Sigmoid colon (tissue), 7 donors: Measurements from ENCODE around the gene AKAP9. TPM values are rescaled to one million over a fixed set of nuclear protein-coding genes. Genes with fewer than 3 reads are reported as not detected.

ENCODE experiments used
- DNase-seq: peaks from one replicate; pipeline ENCODE4 v3.0.0-alpha.2; 2019
- H3K27ac ChIP-seq, 4 donors: fragments of 200-600 bp; sonication (generic); one replicate each; pipeline ENCODE4 v1.5.1; 2016 to 2019; ENCODE audit warnings: mild to moderate bottlenecking in 1 of 4
- H3K27me3 ChIP-seq, 3 donors: fragments of 200-600 bp; sonication (generic); one replicate each; pipeline ENCODE4 v1.5.1; 2019; ENCODE audit warnings: mild to moderate bottlenecking in 1 of 3
- H3K36me3 ChIP-seq, 4 donors: fragments of 200-600 bp; sonication (generic); one replicate each; pipeline ENCODE4 v1.5.1; 2016 to 2019
- H3K4me1 ChIP-seq, 4 donors: fragments of 200-600 bp; sonication (generic); one replicate each; pipeline ENCODE4 v1.5.1; 2017 to 2019
- H3K4me3 ChIP-seq, 4 donors: fragments of 200-600 bp; sonication (generic); one replicate each; pipeline ENCODE4 v1.5.1; 2017 to 2019; ENCODE audit warnings: mild to moderate bottlenecking in 2 of 4, moderate library complexity in 1 of 4
- H3K9me3 ChIP-seq, 4 donors: fragments of 200-600 bp in 3 of 4; sonication (generic) in 3 of 4; one replicate each; pipeline versions ENCODE4 v1.5.1 to v1.6.1; 2013 to 2019
- CTCF ChIP-seq, 4 experiments: fragments of 450-650 bp in 3 of 4; fragments of 200-600 bp in 1 of 4; IDR thresholded peaks; one replicate each; pipeline ENCODE4 v1.5.1; 2016 to 2019; ENCODE audit warnings: antibody characterized with exemption in 4 of 4, mild to moderate bottlenecking in 3 of 4, moderate library complexity in 2 of 4
- EP300 ChIP-seq, 4 donors: sonication (generic); formaldehyde crosslinking; IDR thresholded peaks; one replicate each; pipeline ENCODE4 v1.6.1; 2017; ENCODE audit warnings: antibody characterized with exemption in 4 of 4
- POLR2A ChIP-seq, 2 donors: fragments of 450-650 bp; IDR thresholded peaks; one replicate each; pipeline ENCODE4 v1.6.1; 2016; ENCODE audit warnings: antibody characterized with exemption in 2 of 2, mild to moderate bottlenecking in 2 of 2, moderate library complexity in 2 of 2
- POLR2AphosphoS5 ChIP-seq, 4 donors: sonication (generic); formaldehyde crosslinking; IDR thresholded peaks; one replicate each; pipeline ENCODE4 v1.6.1; 2017; ENCODE audit warnings: antibody characterized with exemption in 4 of 4
- WGBS, 2 donors: extraction: QIAGEN DNeasy Blood & Tissue Kit; methylation state at CpG; one replicate each; pipeline ENCODE4 v1.1.7; 2013; 5-methylcytosine and 5-hydroxymethylcytosine counted together
- intact Hi-C: fragments of 100-400 bp; cut with DNase I; formaldehyde crosslinking; loops from one replicate; pipeline ENCODE4 v1.15.1; 2023
- polyA plus RNA-seq, 3 donors: library from polyadenylated mRNA; stranded (reverse); fragments of 200-250 nt; gene quantifications; one replicate each; pipeline ENCODE4 v1.2.3, GENCODE V29; 2013
- total RNA-seq, 4 donors: library from RNA; depleted of rRNA; stranded (reverse); fragments of >200 nt; gene quantifications; one replicate each; pipeline ENCODE4 v1.1.0, GENCODE V29; 2016
- donor health status: healthy with polysubstance abuse.
- donor health status: Bipolar disorder and iron deficiency.
- donor health status: healthy.

Gene AKAP9
- total and polyA plus RNA-seq, 7 donors = 34.0 to 90.9 (median 59.9) TPM

GRCh38 chr7:92042056-92042737 is 101.5 kb downstream of the AKAP9 start:
- intact Hi-C loops = loop anchor here (5.0 to 10.0 kb wide), 2 partner anchors 35 to 157 kb away; partner anchors contain the start of gene MTERF1
- peaks cover 0 to 13% (median 10%) of the 10 kb centered on the region in 4 donors for H3K4me1 ChIP-seq
- H3K36me3 ChIP-seq = peaks cover 9 to 72% (median 12%) of the 10 kb centered on the region in 4 donors
- no peaks in the 10 kb centered on the region for H3K9me3 ChIP-seq
- no peaks in the 10 kb centered on the region for H3K27me3 ChIP-seq
- TF ChIP-seq EP300 (IDR thresholded peaks at IDR 0.05) (no peak), POLR2A (IDR thresholded peaks at IDR 0.05) (no peak)
- DNase-seq = no peak
- H3K27ac ChIP-seq = no peak overlapping the region
- no peak overlapping the region for H3K4me3 ChIP-seq
- 19 to 75% methylated on average over 4 of the region's 4 CpGs for WGBS, 2 donors

- Histone ChIP-seq H3K4me3 (no peak overlapping the region), H3K27me3 (no peaks in the 10 kb centered on the region), H3K4me1 (peaks cover 0 to 13% (median 10%) of the 10 kb centered on the region in 4 donors), H3K27ac (peak overlapping the region in 2 of 4 donors; percentile 59 to 75), H3K9me3 (no peaks in the 10 kb centered on the region), H3K36me3 (peaks cover 9 to 75% (median 12%) of the 10 kb centered on the region in 4 donors)
- intact Hi-C loops = loop anchor here (5.0 to 10.0 kb wide), 2 partner anchors 34 to 158 kb away; partner anchors contain the start of gene MTERF1
- no peak for TF ChIP-seq POLR2AphosphoS5 (IDR thresholded peaks at IDR 0.05)
- no peak for TF ChIP-seq EP300 (IDR thresholded peaks at IDR 0.05)
- TF ChIP-seq CTCF (IDR thresholded peaks at IDR 0.05) = no peak
- no peak for TF ChIP-seq POLR2A (IDR thresholded peaks at IDR 0.05)
- WGBS, 2 donors = 61 to 84% methylated on average over 2 of the region's 2 CpGs
- no peak for DNase-seq
These were observed 102.4 kb downstream of the AKAP9 start for GRCh38 chr7:92043098-92043497.

GRCh38 chr7:92043637-92044036 is 103.0 kb downstream of the AKAP9 start:
- Histone ChIP-seq H3K36me3 (peaks cover 9 to 74% (median 14%) of the 10 kb centered on the region in 4 donors), H3K4me1 (peaks cover 0 to 13% (median 10%) of the 10 kb centered on the region in 4 donors), H3K4me3 (no peak overlapping the region), H3K9me3 (no peaks in the 10 kb centered on the region), H3K27ac (peak overlapping the region; percentile 4 to 75 (median 34)), H3K27me3 (no peaks in the 10 kb centered on the region)
- 34 to 47% methylated on average over 2 of the region's 2 CpGs for WGBS, 2 donors
- no peak for TF ChIP-seq EP300 (IDR thresholded peaks at IDR 0.05)
- TF ChIP-seq POLR2AphosphoS5 (IDR thresholded peaks at IDR 0.05) = no peak
- TF ChIP-seq CTCF (IDR thresholded peaks at IDR 0.05) = no peak
- TF ChIP-seq POLR2A (IDR thresholded peaks at IDR 0.05) = no peak
- intact Hi-C loops = loop anchor here (5.0 to 10.0 kb wide), 2 partner anchors 34 to 159 kb away; partner anchors contain the start of gene MTERF1
- no peak for DNase-seq

- DNase-seq = no peak
- TF ChIP-seq CTCF (IDR thresholded peaks at IDR 0.05) = no peak
- TF ChIP-seq EP300 (IDR thresholded peaks at IDR 0.05) = no peak
- TF ChIP-seq POLR2AphosphoS5 (IDR thresholded peaks at IDR 0.05) = no peak
- TF ChIP-seq POLR2A (IDR thresholded peaks at IDR 0.05) = no peak
- Histone ChIP-seq H3K4me3 (no peak overlapping the region), H3K27ac (peak overlapping the region; percentile 4 to 75 (median 34)), H3K4me1 (peaks cover 0 to 13% (median 10%) of the 10 kb centered on the region in 4 donors), H3K9me3 (no peaks in the 10 kb centered on the region), H3K36me3 (peaks cover 9 to 74% (median 14%) of the 10 kb centered on the region in 4 donors), H3K27me3 (no peaks in the 10 kb centered on the region)
- intact Hi-C loops = loop anchor here (5.0 to 10.0 kb wide), 2 partner anchors 33 to 159 kb away; partner anchors contain the start of gene MTERF1
- WGBS, 2 donors = 17 to 42% methylated on average over 3 of the region's 3 CpGs
These were observed 103.5 kb downstream of the AKAP9 start for GRCh38 chr7:92044148-92044547.

GRCh38 chr7:92044940-92045339 is 104.3 kb downstream of the AKAP9 start:
- Histone ChIP-seq H3K27ac (peak overlapping the region in 1 of 4 donors; percentile 75), H3K4me1 (peaks cover 0 to 13% (median 10%) of the 10 kb centered on the region in 4 donors), H3K36me3 (peaks cover 7 to 67% (median 14%) of the 10 kb centered on the region in 4 donors), H3K27me3 (no peaks in the 10 kb centered on the region), H3K9me3 (no peaks in the 10 kb centered on the region), H3K4me3 (no peak overlapping the region)
- no peak for DNase-seq
- intact Hi-C loops = loop anchor here (5.0 to 10.0 kb wide), 2 partner anchors 32 to 160 kb away; partner anchors contain the start of gene MTERF1
- TF ChIP-seq CTCF (IDR thresholded peaks at IDR 0.05) = no peak
- no peak for TF ChIP-seq POLR2A (IDR thresholded peaks at IDR 0.05)
- no peak for TF ChIP-seq EP300 (IDR thresholded peaks at IDR 0.05)
- no peak for TF ChIP-seq POLR2AphosphoS5 (IDR thresholded peaks at IDR 0.05)
- WGBS, 2 donors = 96 to 99% methylated on average over 1 of the region's 1 CpG
